HEK293T (cell line): ENCODE results near the gene SEMA5A.

Source experiments
- FOXM1 ChIP-seq: fragments of 450-650 bp; IDR thresholded peaks from 2 replicates; pipeline ENCODE4 v1.6.1; 2017; ENCODE audit warnings: mild to moderate bottlenecking, borderline replicate concordance
- LEF1 ChIP-seq: fragments of 450-650 bp; IDR thresholded peaks from 2 replicates; pipeline ENCODE4 v1.6.1; 2017; ENCODE audit warnings: mild to moderate bottlenecking, borderline replicate concordance
- NFRKB ChIP-seq: fragments of 450-650 bp; IDR thresholded peaks from 2 replicates; pipeline ENCODE4 v1.6.1; 2016; ENCODE audit warnings: mild to moderate bottlenecking, moderate library complexity
- SP1 ChIP-seq: fragments of 450-650 bp; IDR thresholded peaks from 2 replicates; pipeline ENCODE4 v1.6.1; 2017
- SUZ12 ChIP-seq: fragments of 450-650 bp; IDR thresholded peaks from 2 replicates; pipeline ENCODE4 v1.6.1; 2016; ENCODE audit warnings: mild to moderate bottlenecking
- TARDBP ChIP-seq: fragments of 450-650 bp; IDR thresholded peaks from 2 replicates; pipeline ENCODE4 v1.6.1; 2016
- TF ChIP-seq, protein P1 (sequence below): fragments of 450-650 bp; IDR thresholded peaks from 2 replicates; pipeline ENCODE4 v1.6.1; 2016

DNA sequence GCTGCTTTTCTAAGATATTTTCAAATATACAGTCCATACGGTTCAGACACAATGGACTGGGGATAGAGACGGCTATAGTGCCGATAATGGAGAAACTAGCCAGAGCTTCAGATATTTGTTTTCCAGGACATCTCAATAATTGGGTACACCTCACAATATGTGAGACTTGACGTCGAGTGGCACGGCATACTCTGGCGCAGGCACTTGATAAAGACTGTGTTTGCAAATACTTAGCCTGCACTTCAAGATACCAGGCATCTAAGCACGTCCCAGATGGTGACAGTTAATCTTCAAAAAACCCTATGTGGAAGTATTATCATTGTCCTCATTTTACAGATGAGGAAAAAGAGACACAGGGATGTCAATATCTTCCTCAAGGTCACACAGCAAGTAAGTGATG, 48.5 kb downstream of the SEMA5A start:
- TF ChIP-seq SP1: no peak
- TF ChIP-seq SUZ12: no peak
- no peak for TF ChIP-seq NFRKB
- no peak for TF ChIP-seq TARDBP
- TF ChIP-seq, protein P1, sequence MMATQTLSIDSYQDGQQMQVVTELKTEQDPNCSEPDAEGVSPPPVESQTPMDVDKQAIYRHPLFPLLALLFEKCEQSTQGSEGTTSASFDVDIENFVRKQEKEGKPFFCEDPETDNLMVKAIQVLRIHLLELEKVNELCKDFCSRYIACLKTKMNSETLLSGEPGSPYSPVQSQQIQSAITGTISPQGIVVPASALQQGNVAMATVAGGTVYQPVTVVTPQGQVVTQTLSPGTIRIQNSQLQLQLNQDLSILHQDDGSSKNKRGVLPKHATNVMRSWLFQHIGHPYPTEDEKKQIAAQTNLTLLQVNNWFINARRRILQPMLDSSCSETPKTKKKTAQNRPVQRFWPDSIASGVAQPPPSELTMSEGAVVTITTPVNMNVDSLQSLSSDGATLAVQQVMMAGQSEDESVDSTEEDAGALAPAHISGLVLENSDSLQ: no peak
- no peak for TF ChIP-seq LEF1
- no peak for TF ChIP-seq FOXM1
